ENCODE measurements around the gene NEDD4L. TPM values are rescaled to one million over a fixed set of nuclear protein-coding genes. Genes with fewer than 3 reads are reported as not detected.

The NEDD4L gene
- total RNA-seq, 1 experiment from 2014 or later: 83.9 TPM

GRCh38 chr18:58285449-58286130, 241.6 kb downstream of the NEDD4L start:
- no peak for DNase-seq (ENCODE audit: low read depth)

DNA sequence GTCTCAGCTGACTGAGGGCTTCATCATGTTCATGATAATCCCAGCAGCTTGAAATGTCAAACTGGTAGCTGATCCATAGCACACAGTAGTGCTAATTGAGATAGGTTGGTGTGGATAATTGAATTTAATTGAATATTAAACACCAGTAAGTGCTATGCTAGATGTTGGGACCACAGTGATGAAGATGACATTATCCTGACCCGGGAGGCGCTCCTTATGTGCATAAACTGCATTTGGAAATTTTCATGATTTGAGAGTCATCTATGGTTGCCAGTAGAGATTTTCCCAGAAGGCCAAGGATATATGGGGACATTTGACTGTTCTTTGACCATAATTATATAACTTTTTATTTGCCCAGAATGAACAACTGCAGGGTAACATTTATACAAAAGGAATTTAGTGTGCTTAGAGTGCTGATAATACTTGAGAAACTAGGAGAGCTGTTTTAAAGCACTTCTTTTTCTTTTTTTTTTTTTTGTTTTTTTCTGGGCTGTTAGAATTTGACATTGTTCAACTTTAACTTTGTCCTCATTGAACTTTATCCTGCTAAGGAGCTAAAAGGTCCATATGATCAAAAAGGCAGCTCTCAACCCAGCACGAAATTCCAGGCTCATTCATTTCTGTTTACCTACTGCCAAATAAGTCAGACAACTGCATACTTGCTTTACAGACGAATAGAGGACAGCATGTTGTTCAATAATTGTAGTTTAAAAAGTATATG, 242.8 kb downstream of the NEDD4L start:
- DNase-seq (ENCODE audit: low read depth): no peak

DNA sequence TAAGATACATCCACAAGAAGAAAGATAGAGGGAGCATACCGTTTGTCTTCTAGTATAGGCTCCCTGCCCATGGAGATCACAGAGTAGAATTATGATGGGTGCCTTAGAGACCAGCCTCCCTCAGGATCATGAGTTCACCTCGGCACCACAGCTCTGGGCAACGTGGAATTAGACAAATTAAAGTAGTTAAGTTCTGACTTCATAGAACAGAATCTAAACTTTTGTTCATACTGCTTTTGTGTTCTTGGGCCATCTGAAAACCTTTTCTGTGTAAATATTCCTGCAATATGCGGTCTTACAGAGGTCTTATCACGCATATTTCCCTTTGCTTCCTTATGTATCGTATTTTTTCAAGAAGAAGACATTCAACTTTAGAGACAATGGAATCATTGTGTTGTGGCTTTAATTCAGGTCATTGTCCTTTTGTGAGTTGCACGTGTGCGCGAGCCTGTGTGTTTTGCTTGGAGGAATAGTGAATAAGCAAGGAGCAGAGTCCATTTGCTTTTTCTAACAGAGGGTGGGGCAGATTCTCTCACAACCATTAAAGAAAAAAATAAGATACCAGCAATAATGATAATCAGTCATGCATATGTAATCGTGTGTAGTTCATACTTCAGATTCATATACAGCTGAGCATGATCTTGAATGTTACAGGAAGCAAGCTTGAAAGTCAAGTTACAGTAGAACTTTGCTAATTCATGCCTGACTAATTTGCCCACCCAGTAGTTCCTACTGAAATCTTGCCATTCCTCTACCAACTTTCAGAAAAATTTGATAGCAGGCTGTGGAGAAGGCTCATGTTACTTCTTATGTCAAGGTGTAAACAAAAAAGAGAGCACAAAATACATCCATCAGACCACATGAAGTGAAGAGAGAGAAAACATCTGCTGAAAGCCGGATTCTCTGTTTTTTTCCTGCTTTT, 243.6 kb downstream of the NEDD4L start:
- peak; percentile 25 for DNase-seq (ENCODE audit: low read depth)

DNA sequence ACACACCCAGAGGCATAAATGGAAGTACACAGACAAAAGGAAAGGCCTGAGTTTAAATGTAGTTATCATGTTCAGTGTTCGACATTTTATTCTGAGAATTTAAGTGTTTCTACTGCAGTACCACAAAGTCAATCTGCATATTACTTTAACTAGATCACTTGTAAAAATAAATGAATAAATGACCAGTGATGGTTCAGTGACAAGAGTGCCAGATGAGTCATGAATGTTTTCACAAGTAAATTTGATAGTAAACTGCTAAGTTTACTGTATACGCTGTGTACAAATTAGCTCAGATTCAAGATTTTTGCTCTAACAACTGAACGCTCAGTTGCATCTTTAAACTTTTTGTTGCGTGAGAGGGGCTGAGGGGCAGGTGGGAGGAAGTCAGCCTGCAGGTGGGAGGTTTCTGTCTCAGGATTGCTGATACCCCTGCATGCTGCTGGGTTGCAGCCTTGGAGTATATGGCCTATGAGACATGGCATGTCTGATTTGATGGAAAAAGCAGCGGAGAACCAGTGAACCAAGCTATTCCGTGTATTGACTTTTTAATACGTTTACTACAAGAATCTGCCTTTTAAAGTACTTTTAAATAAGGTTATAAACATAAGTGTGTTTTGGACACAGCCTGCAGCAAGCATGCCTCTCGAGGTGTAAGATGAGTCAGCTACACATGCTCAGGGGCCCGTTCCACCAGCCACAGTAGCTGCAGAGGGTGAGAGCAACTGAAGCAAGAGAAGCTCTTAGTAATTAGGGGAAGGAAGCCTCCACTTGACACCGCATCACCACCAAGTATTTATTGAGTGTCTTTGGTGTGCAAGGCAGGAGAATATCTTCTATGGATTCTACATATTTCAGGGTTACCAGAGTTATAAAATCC, 245.1 kb downstream of the NEDD4L start:
- DNase-seq (ENCODE audit: low read depth): peak; percentile 69

DNA sequence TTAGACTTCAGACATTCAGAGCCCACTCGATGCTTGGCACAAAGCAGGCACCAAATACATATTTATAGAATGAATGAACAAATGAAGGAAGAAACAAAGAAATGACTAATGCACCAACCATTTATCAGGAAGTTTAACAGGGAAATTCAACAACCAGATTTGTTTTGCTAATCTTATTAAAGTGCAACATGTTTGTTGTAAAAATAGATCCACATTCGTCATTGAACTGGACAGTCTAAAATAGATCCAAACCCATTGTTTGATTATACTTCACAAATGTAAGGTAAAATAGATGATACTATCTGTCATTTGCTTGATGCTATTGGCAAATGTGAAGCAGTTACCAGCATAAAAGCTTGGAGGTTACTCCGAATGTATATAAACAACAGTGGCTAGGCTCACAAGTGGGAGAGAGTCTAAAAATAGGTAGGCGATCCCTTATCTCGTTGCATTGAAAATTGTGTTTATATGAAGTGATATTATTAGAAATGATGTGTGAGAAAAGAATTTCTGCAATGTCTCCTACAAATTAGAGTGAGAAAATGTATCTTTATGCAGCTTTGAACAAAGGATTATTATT, 246.2 kb downstream of the NEDD4L start:
- no peak for DNase-seq (ENCODE audit: low read depth)

DNA sequence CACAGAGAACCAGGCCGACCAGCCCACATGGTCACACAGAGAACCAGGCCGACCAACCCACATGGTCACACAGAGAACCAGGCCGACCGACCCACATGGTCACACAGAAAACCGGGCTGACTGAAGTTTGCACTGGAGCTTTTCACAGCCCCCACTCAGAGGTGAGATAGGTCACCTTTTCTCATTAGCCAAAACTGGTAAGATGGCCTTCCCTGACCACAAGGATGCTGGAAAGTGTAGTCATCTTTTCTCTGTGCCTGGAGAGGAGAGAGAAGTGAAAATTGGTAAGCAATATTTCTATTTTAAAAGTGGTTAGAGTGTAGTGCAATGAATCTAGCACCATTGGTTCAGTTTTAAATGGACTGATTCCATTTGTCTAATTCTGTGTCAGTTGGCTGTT, 247.1 kb downstream of the NEDD4L start:
- no peak for DNase-seq (ENCODE audit: low read depth)

DNA sequence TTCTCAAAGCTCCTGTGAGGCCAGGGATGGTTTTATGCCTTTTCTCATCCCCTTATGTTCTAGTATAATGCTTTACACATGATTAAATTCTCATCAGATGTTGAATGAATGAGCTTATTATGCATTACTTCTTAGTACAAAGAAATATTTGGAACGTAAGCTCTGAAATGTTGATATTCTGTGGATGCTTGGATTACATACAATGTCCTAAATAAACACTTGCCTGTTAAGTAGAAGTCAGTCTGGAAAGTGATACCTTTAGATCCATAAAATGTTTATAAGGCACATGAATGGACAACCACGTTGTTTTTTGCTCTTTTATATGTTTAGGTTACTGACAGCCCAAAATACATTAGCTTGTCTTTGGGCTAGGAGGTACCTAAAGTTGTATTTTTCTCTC, 248.6 kb downstream of the NEDD4L start:
- no peak for DNase-seq (ENCODE audit: low read depth)

- peak; percentile 68 for DNase-seq (ENCODE audit: low read depth)
Measured at GRCh38 chr18:58297198-58297597, 253.2 kb downstream of the NEDD4L start.

DNA sequence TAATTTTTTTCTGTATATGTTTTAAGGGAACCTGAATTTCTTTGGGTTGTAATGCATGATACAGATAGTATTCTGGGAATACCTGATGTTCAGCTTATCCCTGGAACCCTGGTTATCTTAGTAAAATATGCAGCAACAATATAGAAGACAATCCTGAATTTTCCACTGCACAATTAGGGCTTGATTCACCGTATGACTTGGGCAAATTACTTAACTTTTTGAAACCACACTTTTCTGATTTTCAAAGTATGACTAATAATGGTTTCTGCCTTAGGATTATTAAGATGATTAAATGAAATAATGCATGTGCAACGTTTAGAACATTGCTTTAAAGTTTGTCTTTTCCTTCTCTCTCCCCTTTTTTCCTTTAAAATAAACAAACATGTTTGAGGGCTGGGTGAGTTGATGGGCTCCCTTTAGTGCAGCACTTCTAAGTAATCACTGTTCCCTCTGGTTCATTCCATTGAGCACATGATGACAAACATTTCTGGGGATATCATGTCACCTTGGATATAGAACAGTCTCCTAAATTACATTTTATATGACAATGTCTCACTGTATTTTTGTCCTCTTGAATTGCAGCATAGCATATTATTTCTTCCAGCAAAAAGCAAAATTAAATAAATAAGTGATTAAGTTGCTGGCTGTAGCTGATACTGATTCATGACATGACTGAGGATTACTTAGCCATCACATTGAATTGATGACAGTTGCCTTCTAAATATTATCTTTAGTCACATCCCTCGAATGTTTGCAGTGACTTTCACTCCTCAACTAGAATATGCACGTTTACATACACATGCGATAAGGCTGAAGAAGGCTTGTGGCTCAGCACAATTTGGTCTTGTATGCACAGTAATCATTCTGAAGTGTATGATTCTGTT, 254.5 kb downstream of the NEDD4L start:
- DNase-seq (ENCODE audit: low read depth): no peak

- no peak for DNase-seq (ENCODE audit: low read depth)
Measured at GRCh38 chr18:58299135-58299473, 255.1 kb downstream of the NEDD4L start.

DNA sequence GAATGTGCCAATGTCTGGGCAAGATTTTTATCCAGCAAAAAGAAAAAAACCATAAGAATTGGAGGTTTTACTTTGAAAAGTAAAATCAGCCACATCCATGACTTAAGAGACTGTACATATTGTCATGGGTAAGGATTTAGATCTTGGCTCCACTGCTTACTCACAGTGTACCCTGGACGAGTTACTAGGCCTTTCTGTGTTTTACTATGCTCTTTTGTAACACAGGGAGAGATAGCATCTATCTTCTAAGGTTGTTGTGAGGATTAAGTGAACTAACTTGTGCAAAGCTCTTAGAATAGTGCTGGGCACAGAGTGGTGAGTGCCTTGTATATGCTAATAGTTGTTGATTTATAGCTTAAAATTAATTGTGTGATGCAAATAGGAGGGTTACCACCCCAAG, 255.9 kb downstream of the NEDD4L start:
- no peak for DNase-seq (ENCODE audit: low read depth)

- DNase-seq (ENCODE audit: low read depth): no peak
Measured at GRCh38 chr18:58300867-58301266, 256.8 kb downstream of the NEDD4L start.

GRCh38 chr18:58302811-58303210, 258.8 kb downstream of the NEDD4L start:
- DNase-seq (ENCODE audit: low read depth): no peak

DNA sequence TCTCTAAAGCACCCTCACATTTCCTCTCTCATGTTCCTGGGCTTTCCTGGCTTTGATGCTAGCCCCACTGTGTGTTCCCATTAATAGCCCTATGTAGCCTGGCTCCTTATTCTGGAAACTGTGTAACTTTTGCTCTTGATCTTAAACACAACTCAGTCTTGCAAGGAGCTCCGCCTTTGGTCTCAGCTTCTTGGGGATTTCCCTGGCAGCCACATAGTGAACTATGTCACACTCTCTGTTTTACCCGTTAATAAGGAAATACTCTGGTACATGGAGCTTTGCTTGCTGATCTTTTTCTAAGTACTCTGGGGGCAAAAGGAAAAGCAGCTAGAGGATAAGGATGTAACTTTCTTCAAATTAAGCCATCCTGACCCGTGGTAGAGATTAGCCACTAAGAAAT, 259.3 kb downstream of the NEDD4L start:
- DNase-seq (ENCODE audit: low read depth): no peak

- no peak for DNase-seq (ENCODE audit: low read depth)
Measured at GRCh38 chr18:58305792-58306191, 261.8 kb downstream of the NEDD4L start.

GRCh38 chr18:58307441-58307840, 263.4 kb downstream of the NEDD4L start:
- no peak for DNase-seq (ENCODE audit: low read depth)

DNA sequence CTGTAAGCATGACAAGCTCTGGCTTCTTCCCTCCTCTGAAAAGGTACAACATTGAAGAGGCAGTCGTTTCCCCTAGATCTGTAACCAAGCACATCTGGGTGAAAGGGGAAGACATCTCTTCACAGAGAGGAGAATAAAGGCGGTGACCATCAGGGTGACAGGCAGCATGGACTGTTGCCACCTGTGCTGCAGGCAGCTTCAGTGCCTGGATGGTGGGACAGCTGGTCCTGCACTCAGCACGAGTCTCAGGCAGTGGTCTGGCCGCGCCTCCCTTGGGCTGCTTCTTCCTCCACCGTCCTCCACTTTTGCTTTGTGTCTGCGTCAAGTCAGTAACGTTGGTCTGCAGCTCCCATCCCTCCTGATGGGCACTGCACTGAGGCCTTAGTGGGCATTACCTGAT, 264.4 kb downstream of the NEDD4L start:
- DNase-seq (ENCODE audit: low read depth): no peak

DNA sequence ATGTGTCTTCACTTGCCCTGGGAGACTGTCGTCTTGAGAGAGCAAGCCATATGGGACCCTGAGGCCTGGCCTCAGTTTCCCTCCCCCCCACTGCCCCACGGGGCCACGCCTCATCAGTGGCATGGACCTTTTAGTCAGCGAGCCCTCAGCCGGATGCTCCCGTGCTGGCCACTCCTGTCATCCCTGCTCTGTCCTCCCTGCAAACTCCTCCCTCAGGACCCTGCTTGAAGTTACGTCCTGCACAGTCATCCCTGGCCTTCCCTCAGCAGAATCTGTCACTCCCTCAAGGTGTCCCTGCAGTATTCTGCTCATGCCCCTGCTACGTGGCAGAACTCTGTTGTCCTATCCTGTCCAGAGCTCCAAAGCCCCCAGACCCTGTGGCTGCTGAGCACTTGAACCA, 265.1 kb downstream of the NEDD4L start:
- no peak for DNase-seq (ENCODE audit: low read depth)

- DNase-seq (ENCODE audit: low read depth): no peak
Measured at GRCh38 chr18:58309610-58310239, 265.7 kb downstream of the NEDD4L start.

Measured in HT1080 (cell line).